A549 (cell line): ENCODE measurements around the gene SYNE3.

Experiments
- CEBPB ChIP-seq, 2 experiments: fragments of >200 bp in 1 of 2; sonication (Bioruptor Twin) in 1 of 2; formaldehyde crosslinking in 1 of 2; IDR thresholded peaks; 2 replicates each; pipeline ENCODE4 v1.6.1; 2012 to 2016
- CHD2 ChIP-seq: fragments of 150-350 bp; IDR thresholded peaks from 2 replicates; pipeline ENCODE4 v1.6.1; 2014; ENCODE audit warnings: low read length; ENCODE audit not compliant: partially characterized antibody
- CTCF ChIP-seq: fragments of >200 bp; sonication (Bioruptor Twin); formaldehyde crosslinking; IDR thresholded peaks from 3 replicates; pipeline ENCODE4 v1.5.1; 2016
- HOXA7 ChIP-seq: fragments of 250-450 bp; sonication (Bioruptor Pico); IDR thresholded peaks from 2 replicates; pipeline ENCODE4 v1.5.0; 2020; ENCODE audit warnings: mild to moderate bottlenecking, moderate library complexity
- KDM1A ChIP-seq: fragments of 200-600 bp; sonication (generic); IDR thresholded peaks from 2 replicates; pipeline ENCODE4 v1.6.1; 2016; ENCODE audit warnings: low read depth, mild to moderate bottlenecking
- KDM5A ChIP-seq: fragments of 200-600 bp; sonication (generic); IDR thresholded peaks from 2 replicates; pipeline ENCODE4 v1.6.1; 2016; ENCODE audit warnings: antibody characterized with exemption, mild to moderate bottlenecking
- MAX ChIP-seq: IDR thresholded peaks from 2 replicates; pipeline ENCODE4 v1.6.1; 2012
- MYC ChIP-seq: IDR thresholded peaks from 2 replicates; pipeline ENCODE4 v1.6.1; 2012; ENCODE audit warnings: mild to moderate bottlenecking, inconsistent platforms, low read length, improper control_type of control experiment, borderline replicate concordance
- POLR2A ChIP-seq: IDR thresholded peaks from 2 replicates; pipeline ENCODE4 v1.6.1; 2012; ENCODE audit warnings: mild to moderate bottlenecking, low read length
- RAD21 ChIP-seq, 2 experiments: fragments of >200 bp in 1 of 2; sonication (Bioruptor Twin) in 1 of 2; formaldehyde crosslinking in 1 of 2; IDR thresholded peaks in 1 of 2; conservative IDR thresholded peaks in 1 of 2; 2 replicates in 1 of 2; 3 replicates in 1 of 2; pipeline ENCODE4 v1.6.1; 2012 to 2018; ENCODE audit warnings: inconsistent platforms in 1 of 2
- RARB ChIP-seq: fragments of 250-450 bp; sonication (Bioruptor Pico); IDR thresholded peaks from 2 replicates; pipeline ENCODE4 v1.8.0; 2021; ENCODE audit warnings: mild to moderate bottlenecking, moderate library complexity
- SMC3 ChIP-seq: fragments of >200 bp; sonication (Bioruptor Twin); formaldehyde crosslinking; IDR thresholded peaks from 3 replicates; pipeline ENCODE4 v1.6.1; 2018; ENCODE audit warnings: inconsistent platforms
- ZFP36 ChIP-seq: fragments of 450-650 bp; IDR thresholded peaks from 2 replicates; pipeline ENCODE4 v1.6.1; 2014; ENCODE audit warnings: borderline replicate concordance; ENCODE audit not compliant: partially characterized antibody
- ZNF302 ChIP-seq: fragments of 250-450 bp; sonication (Bioruptor Pico); IDR thresholded peaks from 2 replicates; pipeline ENCODE4 v1.9.0; 2021; ENCODE audit warnings: inconsistent platforms, mild to moderate bottlenecking, moderate library complexity

- no peak for TF ChIP-seq RAD21 (conservative IDR thresholded peaks at IDR 0.05 in 1 of 2, IDR thresholded peaks at IDR 0.05 in 1 of 2)
- TF ChIP-seq CEBPB (IDR thresholded peaks at IDR 0.05) = no peak
- no peak for TF ChIP-seq ZNF302
- no peak for TF ChIP-seq CTCF
- no peak for TF ChIP-seq CHD2
- no peak for TF ChIP-seq POLR2A
- no peak for TF ChIP-seq SMC3
- TF ChIP-seq KDM5A = no peak
- no peak for TF ChIP-seq RARB (CRISPR knock-in tag)
- TF ChIP-seq HOXA7 (CRISPR knock-in tag) = no peak
- no peak for TF ChIP-seq ZFP36
- TF ChIP-seq MYC = no peak
- no peak for TF ChIP-seq MAX
- TF ChIP-seq KDM1A = no peak
Observed at GRCh38 chr14:95516554-95517181, at the start of gene SYNE3.
